ENCODE data around the gene CDH12. TPM values are rescaled to one million over a fixed set of nuclear protein-coding genes. Genes with fewer than 3 reads are reported as not detected.

CDH12 gene
- total RNA-seq, 2 donors from 2014 or later, result not detected

DNA sequence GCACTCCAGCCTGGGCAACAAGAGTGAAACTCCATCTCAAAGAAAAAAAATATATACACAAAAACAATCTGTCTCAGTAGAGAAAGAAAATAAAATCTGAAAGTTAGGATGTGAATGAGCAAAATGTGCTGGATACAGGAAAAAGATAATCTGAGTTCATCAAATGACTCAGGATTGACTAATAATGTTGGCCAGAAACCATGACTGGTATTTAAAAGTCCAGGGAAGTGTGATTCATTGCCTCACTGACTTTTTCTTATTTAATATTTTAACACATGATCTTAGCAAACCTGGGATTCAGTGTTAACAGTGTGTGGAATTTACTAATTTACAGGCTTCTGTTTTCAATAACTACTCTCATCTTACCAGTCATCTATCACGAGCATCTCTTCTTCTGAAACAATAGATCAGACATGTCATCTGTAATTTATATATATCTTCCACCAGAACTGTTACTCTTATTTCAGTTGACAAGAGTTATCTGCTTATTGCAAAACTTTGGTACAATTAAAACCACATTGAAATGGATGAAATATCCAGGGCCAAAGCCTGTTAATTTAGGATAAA, 256.7 kb downstream of the CDH12 start:
- no peak overlapping the region for H3K4me3 ChIP-seq
- no peak overlapping the region for H3K27ac ChIP-seq
- TF ChIP-seq, protein P1, sequence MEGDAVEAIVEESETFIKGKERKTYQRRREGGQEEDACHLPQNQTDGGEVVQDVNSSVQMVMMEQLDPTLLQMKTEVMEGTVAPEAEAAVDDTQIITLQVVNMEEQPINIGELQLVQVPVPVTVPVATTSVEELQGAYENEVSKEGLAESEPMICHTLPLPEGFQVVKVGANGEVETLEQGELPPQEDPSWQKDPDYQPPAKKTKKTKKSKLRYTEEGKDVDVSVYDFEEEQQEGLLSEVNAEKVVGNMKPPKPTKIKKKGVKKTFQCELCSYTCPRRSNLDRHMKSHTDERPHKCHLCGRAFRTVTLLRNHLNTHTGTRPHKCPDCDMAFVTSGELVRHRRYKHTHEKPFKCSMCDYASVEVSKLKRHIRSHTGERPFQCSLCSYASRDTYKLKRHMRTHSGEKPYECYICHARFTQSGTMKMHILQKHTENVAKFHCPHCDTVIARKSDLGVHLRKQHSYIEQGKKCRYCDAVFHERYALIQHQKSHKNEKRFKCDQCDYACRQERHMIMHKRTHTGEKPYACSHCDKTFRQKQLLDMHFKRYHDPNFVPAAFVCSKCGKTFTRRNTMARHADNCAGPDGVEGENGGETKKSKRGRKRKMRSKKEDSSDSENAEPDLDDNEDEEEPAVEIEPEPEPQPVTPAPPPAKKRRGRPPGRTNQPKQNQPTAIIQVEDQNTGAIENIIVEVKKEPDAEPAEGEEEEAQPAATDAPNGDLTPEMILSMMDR (IDR thresholded peaks at IDR 0.05), result no peak
- no peaks in the 10 kb centered on the region for H3K9me3 ChIP-seq
- H3K4me1 ChIP-seq, result no peaks in the 10 kb centered on the region
- H3K36me3 ChIP-seq, result no peaks in the 10 kb centered on the region
- no peak for DNase-seq (ENCODE audit: low spot score)
- no peaks in the 10 kb centered on the region for H3K27me3 ChIP-seq

DNA sequence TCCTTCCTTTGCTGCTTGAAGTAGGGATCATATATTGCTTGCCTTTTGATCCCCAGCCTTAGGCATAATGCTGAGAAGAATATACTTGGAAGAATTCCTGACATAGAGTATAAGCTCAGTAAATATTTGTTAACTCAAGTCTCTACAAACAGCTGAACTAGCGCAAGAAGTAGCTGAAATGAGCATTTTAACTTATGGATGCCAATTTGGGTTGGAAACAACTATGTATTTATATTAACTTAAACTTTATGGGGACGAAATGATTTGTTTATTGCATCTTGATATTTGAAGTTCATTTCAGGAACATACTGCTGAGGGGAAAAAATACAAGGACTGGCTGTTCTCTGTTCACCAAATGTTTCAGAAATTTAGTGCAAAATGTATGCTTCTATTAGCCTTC, 258.7 kb downstream of the CDH12 start:
- Histone ChIP-seq H3K27ac (no peak overlapping the region), H3K27me3 (no peaks in the 10 kb centered on the region), H3K4me3 (no peak overlapping the region), H3K9me3 (no peaks in the 10 kb centered on the region), H3K4me1 (no peaks in the 10 kb centered on the region), H3K36me3 (no peaks in the 10 kb centered on the region)
- TF ChIP-seq, protein P1 (IDR thresholded peaks at IDR 0.05), result no peak
- DNase-seq (ENCODE audit: low spot score), result no peak

DNA sequence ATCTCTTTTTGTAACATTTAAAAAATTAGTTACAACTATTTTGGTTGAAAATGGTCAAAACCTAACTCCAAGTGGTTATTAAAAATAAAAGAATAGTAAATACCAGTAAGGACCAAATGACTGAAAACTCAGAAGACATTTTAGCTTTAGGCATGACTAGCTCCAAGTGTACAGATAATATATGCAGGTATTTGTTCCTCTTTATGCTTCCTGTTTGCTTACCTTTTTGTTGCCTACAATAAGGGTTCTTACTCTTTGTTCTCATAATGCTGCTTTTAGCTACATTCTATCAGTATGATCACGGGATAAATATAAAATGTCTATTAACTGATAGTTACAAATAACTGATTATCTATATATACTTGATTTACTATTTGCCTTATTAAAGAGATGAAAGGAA, 259.6 kb downstream of the CDH12 start:
- no peaks in the 10 kb centered on the region for H3K27me3 ChIP-seq
- H3K4me3 ChIP-seq, result no peak overlapping the region
- no peak for DNase-seq (ENCODE audit: low spot score)
- no peaks in the 10 kb centered on the region for H3K4me1 ChIP-seq
- no peak overlapping the region for H3K27ac ChIP-seq
- TF ChIP-seq, protein P1 (IDR thresholded peaks at IDR 0.05), result no peak
- H3K9me3 ChIP-seq, result no peaks in the 10 kb centered on the region
- H3K36me3 ChIP-seq, result no peaks in the 10 kb centered on the region

DNA sequence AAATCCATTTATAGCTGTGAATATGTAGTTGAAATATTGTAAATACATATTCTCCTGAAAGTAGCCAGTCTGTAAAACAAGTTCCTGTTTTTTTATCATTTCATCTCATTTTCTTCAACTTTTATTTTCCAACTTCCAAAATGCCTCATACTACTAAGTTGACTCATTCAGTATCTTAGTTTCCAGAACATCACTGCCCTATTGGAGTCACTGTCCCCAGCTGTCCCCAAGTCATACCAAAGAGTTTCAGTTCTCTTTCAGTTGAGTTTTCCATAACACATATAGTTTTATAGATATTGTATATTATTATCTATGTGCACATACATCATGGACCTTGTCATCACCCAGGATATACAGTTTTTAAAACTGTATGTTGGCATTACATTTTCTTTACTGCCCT, 261.7 kb downstream of the CDH12 start:
- TF ChIP-seq, protein P1 (IDR thresholded peaks at IDR 0.05), result no peak
- no peaks in the 10 kb centered on the region for H3K4me1 ChIP-seq
- DNase-seq (ENCODE audit: low spot score), result no peak

DNA sequence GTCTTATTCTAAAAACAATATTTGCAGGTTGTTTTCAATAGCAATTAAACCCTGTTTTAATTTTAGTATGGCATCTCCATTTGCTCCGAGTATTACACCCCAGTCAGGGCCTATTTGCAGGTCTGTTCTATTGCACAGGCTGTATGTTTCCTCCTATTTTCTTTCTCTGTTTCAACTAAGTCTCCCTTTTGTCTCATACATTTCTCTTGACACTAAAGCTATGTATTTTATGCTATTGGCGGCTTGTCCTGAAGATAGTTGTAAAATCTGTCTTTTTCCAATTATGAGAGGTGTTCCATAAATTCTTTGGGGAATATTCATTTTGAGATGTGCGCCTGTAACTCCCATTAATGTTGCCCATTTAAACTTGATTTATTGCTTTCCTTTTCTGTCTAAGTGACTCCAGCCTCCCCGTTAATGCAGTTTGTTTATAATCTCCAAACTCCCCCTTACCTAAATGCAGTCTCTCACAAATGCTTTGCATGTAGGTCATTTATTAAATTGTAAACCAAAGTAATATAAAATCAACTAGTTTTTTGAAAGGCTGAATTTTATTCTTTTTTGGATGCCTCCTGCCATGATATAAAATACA, 262.4 kb downstream of the CDH12 start:
- DNase-seq (ENCODE audit: low spot score), result no peak
- no peaks in the 10 kb centered on the region for H3K36me3 ChIP-seq
- H3K4me3 ChIP-seq, result no peak overlapping the region
- H3K27ac ChIP-seq, result no peak overlapping the region
- H3K9me3 ChIP-seq, result no peaks in the 10 kb centered on the region
- H3K27me3 ChIP-seq, result no peaks in the 10 kb centered on the region
- no peaks in the 10 kb centered on the region for H3K4me1 ChIP-seq
- TF ChIP-seq, protein P1 (IDR thresholded peaks at IDR 0.05), result no peak

More for the DNA sequence above, 261.7 kb downstream of the CDH12 start:
- Histone ChIP-seq H3K4me3 (no peak overlapping the region), H3K27me3 (no peaks in the 10 kb centered on the region), H3K9me3 (no peaks in the 10 kb centered on the region), H3K36me3 (no peaks in the 10 kb centered on the region), H3K27ac (no peak overlapping the region)

DNA sequence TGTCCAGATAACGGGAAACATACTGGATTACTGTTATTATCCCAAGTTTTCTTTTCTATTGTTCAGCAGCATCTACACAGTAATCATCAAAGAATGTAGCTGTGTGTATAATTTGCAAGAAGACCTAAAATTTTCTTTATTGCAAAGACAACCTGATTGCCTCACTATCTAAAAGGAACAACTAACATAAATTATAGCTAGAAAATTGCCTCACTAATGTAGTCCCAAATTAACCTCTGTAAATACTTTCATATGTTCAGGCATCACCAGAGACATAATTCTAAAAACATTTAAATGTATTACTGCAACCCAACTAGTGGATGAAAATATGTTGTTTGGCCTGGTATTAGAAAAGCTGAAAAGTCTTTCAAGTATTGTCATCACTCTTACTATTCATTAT, 275.4 kb downstream of the CDH12 start:
- no peaks in the 10 kb centered on the region for H3K4me1 ChIP-seq
- no peaks in the 10 kb centered on the region for H3K9me3 ChIP-seq
- no peak overlapping the region for H3K27ac ChIP-seq
- no peaks in the 10 kb centered on the region for H3K36me3 ChIP-seq
- no peak for DNase-seq (ENCODE audit: low spot score)
- H3K27me3 ChIP-seq, result no peaks in the 10 kb centered on the region
- H3K4me3 ChIP-seq, result no peak overlapping the region
- TF ChIP-seq, protein P1 (IDR thresholded peaks at IDR 0.05), result no peak
